PC-3 (cell line): ENCODE data around the gene PJA1. TPM values are rescaled to one million over a fixed set of nuclear protein-coding genes. Genes with fewer than 3 reads are reported as not detected.

Experiments used
- ATAC-seq: fragments of 200-7000 bp; cut with Tn5 transposase; 2 replicates; pipeline ENCODE4 v1.9.1; 2020; ENCODE audit warnings: mild to moderate bottlenecking, moderate library complexity
- BruUV-seq: library from RNA; stranded (reverse); fragments of 400-500 nt; replicated peaks from 2 replicates; lab custom pipeline; 2021; lab: Mats Ljungman, UMichigan
- CTCF ChIA-PET: fragments of 300-600 bp; sonication (Branson Sonifier 250); formaldehyde crosslinking; loops from one replicate; lab custom pipeline; 2022; ENCODE audit warnings: antibody characterized with exemption; lab: Charles Lee
- POLR2A ChIA-PET: fragments of 300-600 bp; sonication (Branson Sonifier 250); formaldehyde crosslinking; loops from one replicate; lab custom pipeline; 2022; ENCODE audit warnings: antibody characterized with exemption; ENCODE audit not compliant: unreplicated experiment; lab: Charles Lee
- DNase-seq: peaks from one replicate; pipeline ENCODE4 v3.0.0-alpha.2; 2015
- H2AFZ ChIP-seq: fragments of 300-600 bp; sonication (generic); 2 replicates; pipeline ENCODE4 v1.6.0; 2016; ENCODE audit warnings: antibody characterized with exemption, low read length
- H3F3A ChIP-seq: fragments of 300-600 bp; sonication (generic); one replicate; pipeline ENCODE4 v1.6.0; 2017; ENCODE audit warnings: antibody characterized with exemption, low read length, control low read depth, mild to moderate bottlenecking; ENCODE audit not compliant: unreplicated experiment
- H3K27ac ChIP-seq: fragments of 300-600 bp; sonication (generic); 2 replicates; pipeline ENCODE4 v1.5.1; 2016; ENCODE audit warnings: mild to moderate bottlenecking, low read length
- H3K27me3 ChIP-seq: fragments of 300-600 bp; sonication (generic); 2 replicates; pipeline ENCODE4 v1.6.1; 2016; ENCODE audit warnings: low read length, mixed read lengths
- H3K36me3 ChIP-seq: fragments of 300-600 bp; sonication (generic); 2 replicates; pipeline ENCODE4 v1.6.1; 2016; ENCODE audit warnings: low read depth, mixed run types, low read length, mixed read lengths
- H3K4me1 ChIP-seq: fragments of 300-600 bp; sonication (generic); 2 replicates; pipeline ENCODE4 v1.5.1; 2016; ENCODE audit warnings: low read length; ENCODE audit not compliant: insufficient read depth
- H3K4me2 ChIP-seq: fragments of 300-600 bp; sonication (generic); 2 replicates; pipeline ENCODE4 v1.6.0; 2016; ENCODE audit warnings: low read length
- H3K4me3 ChIP-seq: fragments of 300-600 bp; sonication (generic); 2 replicates; pipeline ENCODE4 v1.5.1; 2016; ENCODE audit warnings: mild to moderate bottlenecking, low read length, mixed read lengths
- H3K79me2 ChIP-seq: fragments of 300-600 bp; sonication (generic); 2 replicates; pipeline ENCODE4 v1.6.1; 2017; ENCODE audit warnings: low read length, mixed read lengths
- H3K9ac ChIP-seq: fragments of 300-600 bp; sonication (generic); 2 replicates; pipeline ENCODE4 v1.6.0; 2016; ENCODE audit warnings: mild to moderate bottlenecking, low read length
- H3K9me2 ChIP-seq: fragments of 300-600 bp; sonication (generic); replicated peaks from 2 replicates; pipeline ENCODE4 v1.6.1; 2016; ENCODE audit warnings: mixed run types, low read length, mixed read lengths
- H3K9me3 ChIP-seq: fragments of 300-600 bp; sonication (generic); 2 replicates; pipeline ENCODE4 v1.6.1; 2016; ENCODE audit warnings: low read length, mixed read lengths
- H4K20me1 ChIP-seq: fragments of 300-600 bp; sonication (generic); 2 replicates; pipeline ENCODE4 v1.6.1; 2016; ENCODE audit warnings: low read length, mixed read lengths
- EZH2 ChIP-seq: fragments of 300-600 bp; sonication (generic); IDR thresholded peaks from one replicate; pipeline ENCODE4 v1.6.1; 2017; ENCODE audit warnings: antibody characterized with exemption, mild to moderate bottlenecking, low read length; ENCODE audit not compliant: unreplicated experiment
- EZH2phosphoT487 ChIP-seq: fragments of 300-600 bp; sonication (generic); IDR thresholded peaks from 2 replicates; pipeline ENCODE4 v1.6.1; 2018; ENCODE audit warnings: mild to moderate bottlenecking, antibody characterized with exemption, low read length, borderline replicate concordance
- intact Hi-C: fragments of 100-400 bp; cut with micrococcal nuclease; formaldehyde crosslinking; loops from 2 replicates; pipeline ENCODE4 v1.9.0; 2023
- total RNA-seq: library from RNA; depleted of rRNA; stranded (reverse); fragments of >200 nt; gene quantifications from 2 replicates; pipeline ENCODE4 v1.2.3, GENCODE V29; 2014
- TF ChIP-seq, protein P1 (sequence below): fragments of 300-600 bp; sonication (generic); conservative IDR thresholded peaks from 2 replicates; pipeline ENCODE4 v1.5.1; 2017; ENCODE audit warnings: antibody characterized with exemption, low read depth, mild to moderate bottlenecking, low read length

PJA1 gene
- total RNA-seq, 1 experiment from 2014 or later: 37.6 TPM

DNA sequence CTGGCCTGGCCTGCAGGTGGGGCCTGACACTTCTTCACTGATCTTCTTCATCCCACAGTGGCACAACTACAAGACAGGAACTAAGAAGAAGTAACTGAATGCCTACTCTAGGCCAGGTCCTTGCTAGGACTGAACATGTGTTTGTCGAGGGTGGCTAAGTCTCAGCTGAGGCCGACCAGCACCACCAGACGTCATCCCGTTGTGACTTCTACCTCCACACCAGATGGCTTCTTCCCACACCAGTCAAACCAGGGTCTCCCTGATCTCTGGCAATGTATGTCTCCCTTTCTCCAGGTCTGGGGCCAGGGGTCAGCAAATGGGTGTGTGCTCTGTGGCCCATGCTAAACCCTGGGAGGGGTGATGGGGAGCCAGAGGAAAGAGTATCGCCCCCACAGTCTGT, 40.2 kb downstream of the PJA1 start:
- Histone ChIP-seq H4K20me1 (no peaks in the 10 kb centered on the region), H3K4me1 (no peaks in the 10 kb centered on the region), H3K27ac (no peak overlapping the region), H3K9me2 (no peaks in the 10 kb centered on the region), H3F3A (no peaks in the 10 kb centered on the region), H3K9ac (no peak overlapping the region), H2AFZ (no peak overlapping the region), H3K79me2 (no peaks in the 10 kb centered on the region), H3K9me3 (no peaks in the 10 kb centered on the region), H3K4me3 (no peak overlapping the region), H3K27me3 (no peaks in the 10 kb centered on the region), H3K4me2 (no peak overlapping the region), H3K36me3 (no peaks in the 10 kb centered on the region)
- ChIA-PET CTCF (no interaction called here), POLR2A (no interaction called here)
- ATAC-seq (no peak), DNase-seq (no peak)
- no peak for TF ChIP-seq EZH2phosphoT487
- TF ChIP-seq, protein P1, sequence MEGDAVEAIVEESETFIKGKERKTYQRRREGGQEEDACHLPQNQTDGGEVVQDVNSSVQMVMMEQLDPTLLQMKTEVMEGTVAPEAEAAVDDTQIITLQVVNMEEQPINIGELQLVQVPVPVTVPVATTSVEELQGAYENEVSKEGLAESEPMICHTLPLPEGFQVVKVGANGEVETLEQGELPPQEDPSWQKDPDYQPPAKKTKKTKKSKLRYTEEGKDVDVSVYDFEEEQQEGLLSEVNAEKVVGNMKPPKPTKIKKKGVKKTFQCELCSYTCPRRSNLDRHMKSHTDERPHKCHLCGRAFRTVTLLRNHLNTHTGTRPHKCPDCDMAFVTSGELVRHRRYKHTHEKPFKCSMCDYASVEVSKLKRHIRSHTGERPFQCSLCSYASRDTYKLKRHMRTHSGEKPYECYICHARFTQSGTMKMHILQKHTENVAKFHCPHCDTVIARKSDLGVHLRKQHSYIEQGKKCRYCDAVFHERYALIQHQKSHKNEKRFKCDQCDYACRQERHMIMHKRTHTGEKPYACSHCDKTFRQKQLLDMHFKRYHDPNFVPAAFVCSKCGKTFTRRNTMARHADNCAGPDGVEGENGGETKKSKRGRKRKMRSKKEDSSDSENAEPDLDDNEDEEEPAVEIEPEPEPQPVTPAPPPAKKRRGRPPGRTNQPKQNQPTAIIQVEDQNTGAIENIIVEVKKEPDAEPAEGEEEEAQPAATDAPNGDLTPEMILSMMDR: no peak
- no peak for TF ChIP-seq EZH2
- no TSS peak for BruUV-seq
- intact Hi-C loops: no loop called here

DNA sequence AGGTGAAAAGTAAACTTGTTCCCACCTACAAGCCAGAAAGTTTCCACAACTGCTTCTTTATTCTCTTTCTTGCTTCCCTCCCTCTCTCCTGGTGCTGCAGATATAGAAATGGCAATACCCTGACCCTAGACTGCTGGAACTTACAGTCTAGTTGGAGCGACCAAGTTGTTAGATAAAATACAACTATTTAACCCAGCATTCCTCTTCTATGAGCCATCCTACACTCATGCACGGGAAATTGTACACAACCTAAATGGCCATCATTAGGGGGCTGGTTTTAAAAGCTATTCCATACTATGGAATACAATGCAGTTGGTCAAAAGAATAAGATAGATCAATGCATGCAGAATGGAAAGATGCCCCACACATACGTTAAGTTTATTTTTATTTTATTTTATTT, 41.1 kb downstream of the PJA1 start:
- ChIA-PET CTCF (no interaction called here), POLR2A (no interaction called here)
- H3K9ac ChIP-seq: no peak overlapping the region
- no TSS peak for BruUV-seq
- TF ChIP-seq EZH2phosphoT487: no peak
- TF ChIP-seq, protein P1: no peak
- TF ChIP-seq EZH2: no peak
- peak; percentile 39 for DNase-seq
- H3K27ac ChIP-seq: no peak overlapping the region
- H3K36me3 ChIP-seq: no peaks in the 10 kb centered on the region
- no peak overlapping the region for H3K4me2 ChIP-seq
- H2AFZ ChIP-seq: no peak overlapping the region
- no peaks in the 10 kb centered on the region for H3K9me2 ChIP-seq
- no peaks in the 10 kb centered on the region for H4K20me1 ChIP-seq
- no peaks in the 10 kb centered on the region for H3K79me2 ChIP-seq
- peak; percentile 31; the same call in 1 of the 2 replicates for ATAC-seq
- H3K4me3 ChIP-seq: no peak overlapping the region
- no peaks in the 10 kb centered on the region for H3F3A ChIP-seq
- no peaks in the 10 kb centered on the region for H3K9me3 ChIP-seq
- no peaks in the 10 kb centered on the region for H3K27me3 ChIP-seq
- intact Hi-C loops: no loop called here
- no peaks in the 10 kb centered on the region for H3K4me1 ChIP-seq

DNA sequence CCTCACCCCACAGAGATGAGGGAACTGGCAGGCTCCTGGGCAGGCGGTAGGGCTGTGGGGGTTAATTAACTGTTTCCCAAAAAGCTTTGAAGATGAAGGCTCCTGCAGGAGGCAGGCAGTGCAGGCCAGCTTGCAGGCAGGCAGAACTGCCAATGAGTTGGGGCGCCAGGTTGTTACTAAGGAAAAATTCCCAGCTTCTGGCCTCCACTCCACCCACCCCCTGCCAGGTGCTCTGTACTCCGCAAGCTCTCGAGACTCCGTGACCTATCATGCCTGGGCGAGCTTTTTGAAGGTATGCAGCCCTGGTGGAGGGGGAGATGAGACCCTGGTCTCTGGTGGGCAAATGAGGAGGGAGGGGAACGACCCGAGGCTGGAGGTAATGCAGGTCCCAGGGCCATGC, 41.8 kb downstream of the PJA1 start:
- Histone ChIP-seq H3K4me2 (no peak overlapping the region), H3K9ac (no peak overlapping the region)
- ATAC-seq: no peak

More for the DNA sequence above, 41.8 kb downstream of the PJA1 start:
- Histone ChIP-seq H3K36me3 (no peaks in the 10 kb centered on the region), H3K27ac (no peak overlapping the region), H4K20me1 (no peaks in the 10 kb centered on the region), H3K4me1 (no peaks in the 10 kb centered on the region), H3K4me3 (no peak overlapping the region), H3F3A (no peaks in the 10 kb centered on the region), H3K9me2 (no peaks in the 10 kb centered on the region), H3K79me2 (no peaks in the 10 kb centered on the region), H2AFZ (no peak overlapping the region), H3K27me3 (no peaks in the 10 kb centered on the region), H3K9me3 (no peaks in the 10 kb centered on the region)
- ChIA-PET CTCF (no interaction called here), POLR2A (no interaction called here)
- TF ChIP-seq EZH2 (no peak), EZH2phosphoT487 (no peak)
- TF ChIP-seq, protein P1: no peak
- intact Hi-C loops: no loop called here
- no peak for DNase-seq
- BruUV-seq: no TSS peak
